CD14-positive monocyte (primary cell): ENCODE results near the gene GNPTG. TPM values are rescaled to one million over a fixed set of nuclear protein-coding genes. Genes with fewer than 3 reads are reported as not detected.
A peak's percentile ranks its signal among the peaks of the same experiment; 100 is the strongest.

Source experiments
- DNase-seq, 3 donors: peaks; one replicate each; pipeline ENCODE4 v3.0.0-alpha.2; 2011 to 2022
- H2AFZ ChIP-seq: 2 replicates; pipeline ENCODE4 v1.6.0; 2012; ENCODE audit warnings: mild to moderate bottlenecking, low read depth, low read length, inconsistent platforms; ENCODE audit not compliant: insufficient read depth, poor library complexity, severe bottlenecking
- H3K27ac ChIP-seq, 2 donors: 1 replicate in 1 of 2; 2 replicates in 1 of 2; pipeline ENCODE4 v1.5.1; 2012 to 2013; ENCODE audit warnings: low read length in 2 of 2, control low read depth in 1 of 2, inconsistent platforms in 1 of 2, low read depth in 1 of 2, mild to moderate bottlenecking in 1 of 2
- H3K27me3 ChIP-seq, 2 donors: one replicate each; pipeline versions ENCODE4 v1.6.0 to v1.6.1; 2011 to 2013; ENCODE audit warnings: low read length in 2 of 2; ENCODE audit not compliant: control insufficient read depth in 2 of 2, insufficient read depth in 2 of 2
- H3K36me3 ChIP-seq, 2 donors: replicated peaks in 1 of 2; 1 replicate in 1 of 2; 2 replicates in 1 of 2; pipeline versions ENCODE4 v1.5.1 to v1.6.1; 2012 to 2013; ENCODE audit warnings: low read length in 2 of 2, control low read depth in 1 of 2, inconsistent platforms in 1 of 2, mild to moderate bottlenecking in 1 of 2; ENCODE audit not compliant: insufficient read depth in 2 of 2, control insufficient read depth in 1 of 2
- H3K4me1 ChIP-seq, 2 donors: 1 replicate in 1 of 2; 2 replicates in 1 of 2; pipeline versions ENCODE4 v1.5.1 to v1.6.1; 2012 to 2013; ENCODE audit warnings: low read length in 2 of 2, control low read depth in 1 of 2, inconsistent platforms in 1 of 2, mild to moderate bottlenecking in 1 of 2, moderate library complexity in 1 of 2; ENCODE audit not compliant: insufficient read depth in 2 of 2, control insufficient read depth in 1 of 2
- H3K4me2 ChIP-seq: replicated peaks from 2 replicates; pipeline ENCODE3; 2012; ENCODE audit warnings: low read length, moderate library complexity, mild to moderate bottlenecking; ENCODE audit not compliant: poor library complexity, severe bottlenecking; ENCODE audit errors: extremely low read depth
- H3K4me3 ChIP-seq, 3 experiments: fragments of 200-600 bp in 1 of 3; sonication (generic) in 1 of 3; replicated peaks in 1 of 3; 1 replicate in 2 of 3; 2 replicates in 1 of 3; pipeline ENCODE4 v1.5.1; 2011 to 2013; ENCODE audit warnings: low read length in 3 of 3, mild to moderate bottlenecking in 3 of 3, control low read depth in 2 of 3, low read depth in 2 of 3, inconsistent platforms in 1 of 3, moderate library complexity in 1 of 3
- H3K79me2 ChIP-seq: 2 replicates; pipeline ENCODE4 v1.6.0; 2012; ENCODE audit warnings: mild to moderate bottlenecking, control low read depth, inconsistent platforms, low read length, moderate library complexity; ENCODE audit not compliant: insufficient read depth
- H3K9ac ChIP-seq: 2 replicates; pipeline ENCODE4 v1.6.0; 2017; ENCODE audit warnings: low read length, mild to moderate bottlenecking; ENCODE audit not compliant: insufficient read depth, poor library complexity, severe bottlenecking
- H3K9me3 ChIP-seq, 2 donors: replicated peaks in 1 of 2; 1 replicate in 1 of 2; 2 replicates in 1 of 2; pipeline versions ENCODE4 v1.5.1 to v1.6.1; 2012 to 2013; ENCODE audit warnings: low read length in 2 of 2, control low read depth in 1 of 2; ENCODE audit not compliant: control insufficient read depth in 1 of 2, insufficient read depth in 1 of 2
- H4K20me1 ChIP-seq: 2 replicates; pipeline ENCODE4 v1.6.0; 2012; ENCODE audit warnings: mild to moderate bottlenecking, low read length, control low read depth, moderate library complexity; ENCODE audit not compliant: insufficient read depth
- H3K27ac Mint-ChIP-seq, 7 donors: one replicate each; pipeline ENCODE4 v1.8.0; 2020; ENCODE audit warnings: mild to moderate bottlenecking in 7 of 7, mixed read lengths in 7 of 7, moderate library complexity in 6 of 7, inconsistent platforms in 2 of 7
- H3K27me3 Mint-ChIP-seq, 3 donors: one replicate each; pipeline ENCODE4 v1.8.0; 2021 to 2022; ENCODE audit warnings: low read depth in 3 of 3, mild to moderate bottlenecking in 3 of 3, mixed read lengths in 3 of 3, moderate library complexity in 3 of 3, inconsistent platforms in 1 of 3
- H3K36me3 Mint-ChIP-seq, 2 donors: one replicate each; pipeline ENCODE4 v1.8.0; 2020; ENCODE audit warnings: mixed read lengths in 2 of 2, inconsistent platforms in 1 of 2, mild to moderate bottlenecking in 1 of 2
- H3K4me1 Mint-ChIP-seq: one replicate; pipeline ENCODE4 v1.8.0; 2020; ENCODE audit warnings: mild to moderate bottlenecking, mixed read lengths
- H3K4me3 Mint-ChIP-seq, 2 donors: one replicate each; pipeline ENCODE4 v1.8.0; 2020; ENCODE audit warnings: mild to moderate bottlenecking in 2 of 2, mixed read lengths in 2 of 2, moderate library complexity in 1 of 2
- H3K9me3 Mint-ChIP-seq, 7 donors: one replicate each; pipeline ENCODE4 v1.8.0; 2020 to 2022; ENCODE audit warnings: mixed read lengths in 7 of 7, mild to moderate bottlenecking in 6 of 7, moderate library complexity in 6 of 7, inconsistent platforms in 2 of 7
- CTCF ChIP-seq: fragments of 200-600 bp; IDR thresholded peaks from one replicate; pipeline ENCODE4 v1.8.0; 2022; ENCODE audit warnings: antibody characterized with exemption, mild to moderate bottlenecking
- WGBS: methylation state at CpG from one replicate; pipeline ENCODE4 v1.1.5; 2013; ENCODE audit warnings: missing lambda C conversion rate; ENCODE audit not compliant: insufficient coverage; 5-methylcytosine and 5-hydroxymethylcytosine counted together
- intact Hi-C, 2 donors: fragments of 100-400 bp; cut with micrococcal nuclease; formaldehyde crosslinking; loops; one replicate each; pipeline versions ENCODE4 v1.15.0 to v1.15.1; 2023
- polyA plus RNA-seq, 3 donors: library from polyadenylated mRNA; depleted of rRNA in 1 of 3; unstranded in 2 of 3; stranded (reverse) in 1 of 3; fragments of 300-500 nt in 2 of 3; fragments of >200 nt in 1 of 3; fragmentation: Illumina TruSeq in 2 of 3; gene quantifications; 1 replicate in 2 of 3; 2 replicates in 1 of 3; pipeline ENCODE4 v1.2.3, GENCODE V29; 2012 to 2021

The GNPTG gene
- polyA plus RNA-seq, 3 donors = 74.7 to 130 (median 82.5) TPM

- H3K27me3 Mint-ChIP-seq = peaks cover 0 to 3% (median 0%) of the 10 kb centered on the region in 3 donors
- H3K4me1 ChIP-seq = no peaks in the 10 kb centered on the region
- TF ChIP-seq CTCF = no peak
- H3K36me3 Mint-ChIP-seq = peaks cover 63 to 84% of the 10 kb centered on the region in 2 donors
- no peaks in the 10 kb centered on the region for H3K9me3 ChIP-seq
- H3K27me3 ChIP-seq = no peaks in the 10 kb centered on the region
- no peak overlapping the region for H3K4me3 Mint-ChIP-seq
- WGBS = 96% methylated on average over 9 of the region's 9 CpGs
- H3K9me3 Mint-ChIP-seq = no peaks in the 10 kb centered on the region
- H3K4me3 ChIP-seq = no peak overlapping the region
- H3K4me2 ChIP-seq = no peak overlapping the region
- no peak overlapping the region for H3K27ac Mint-ChIP-seq
- no peaks in the 10 kb centered on the region for H3K79me2 ChIP-seq
- H2AFZ ChIP-seq = no peak overlapping the region
- H3K27ac ChIP-seq = no peak overlapping the region
- H3K36me3 ChIP-seq = peaks cover 76 to 92% of the 10 kb centered on the region in 2 donors
- no peak overlapping the region for H3K9ac ChIP-seq
- DNase-seq = no peak
- intact Hi-C loops = no loop called here
- H4K20me1 ChIP-seq = peaks cover 58% of the 10 kb centered on the region
- H3K4me1 Mint-ChIP-seq = no peaks in the 10 kb centered on the region
Measured at GRCh38 chr16:1398351-1398750, 46.6 kb downstream of the GNPTG start.

GRCh38 chr16:1398826-1399581, 47.3 kb downstream of the GNPTG start:
- H3K9me3 ChIP-seq = no peaks in the 10 kb centered on the region
- H3K36me3 ChIP-seq = peaks cover 76 to 92% of the 10 kb centered on the region in 2 donors
- no peak for DNase-seq
- peaks cover 62 to 83% of the 10 kb centered on the region in 2 donors for H3K36me3 Mint-ChIP-seq
- H3K27me3 Mint-ChIP-seq = peaks cover 0 to 3% (median 0%) of the 10 kb centered on the region in 3 donors
- no peak overlapping the region for H3K27ac ChIP-seq
- H3K4me3 Mint-ChIP-seq = no peak overlapping the region
- H3K9me3 Mint-ChIP-seq = no peaks in the 10 kb centered on the region
- H3K27me3 ChIP-seq = no peaks in the 10 kb centered on the region
- WGBS = over 99% methylated on average over 31 of the region's 38 CpGs
- no peak overlapping the region for H3K4me3 ChIP-seq
- H3K9ac ChIP-seq = no peak overlapping the region
- H4K20me1 ChIP-seq = peaks cover 58% of the 10 kb centered on the region
- no peak for TF ChIP-seq CTCF
- H3K79me2 ChIP-seq = peaks cover 4% of the 10 kb centered on the region
- H2AFZ ChIP-seq = no peak overlapping the region
- H3K27ac Mint-ChIP-seq = peak overlapping the region in 1 of 7 donors; percentile 59
- intact Hi-C loops = no loop called here
- no peaks in the 10 kb centered on the region for H3K4me1 Mint-ChIP-seq
- H3K4me1 ChIP-seq = no peaks in the 10 kb centered on the region
- no peak overlapping the region for H3K4me2 ChIP-seq
